ENCODE data around the gene SORBS1.

The SORBS1 gene

GRCh38 chr10:95430231-95430951 lies 130.8 kb downstream of the SORBS1 start:
- peak; percentile 13 for DNase-seq

GRCh38 chr10:95429639-95430038 lies 131.5 kb downstream of the SORBS1 start:
- no peak for DNase-seq

DNA sequence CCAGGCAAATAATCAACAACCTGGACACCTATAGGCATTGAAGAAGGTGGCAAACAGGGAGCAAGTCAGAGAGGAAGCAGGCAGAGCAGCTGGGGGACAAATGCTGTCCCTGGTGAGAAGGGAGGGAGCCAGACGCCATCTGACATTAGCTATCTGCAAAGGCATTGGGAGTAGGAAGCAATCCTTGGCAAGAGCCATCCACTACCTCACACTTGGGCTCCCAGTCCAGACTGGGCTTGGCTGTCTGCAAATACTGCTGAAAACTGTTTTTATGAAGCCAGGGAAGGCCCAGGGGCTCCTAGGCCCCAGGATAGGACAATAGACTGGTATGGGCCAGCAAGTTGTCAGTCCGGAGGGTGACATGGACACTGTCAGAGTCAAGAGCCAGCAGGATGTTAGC lies 132.5 kb downstream of the SORBS1 start:
- DNase-seq, result no peak

DNA sequence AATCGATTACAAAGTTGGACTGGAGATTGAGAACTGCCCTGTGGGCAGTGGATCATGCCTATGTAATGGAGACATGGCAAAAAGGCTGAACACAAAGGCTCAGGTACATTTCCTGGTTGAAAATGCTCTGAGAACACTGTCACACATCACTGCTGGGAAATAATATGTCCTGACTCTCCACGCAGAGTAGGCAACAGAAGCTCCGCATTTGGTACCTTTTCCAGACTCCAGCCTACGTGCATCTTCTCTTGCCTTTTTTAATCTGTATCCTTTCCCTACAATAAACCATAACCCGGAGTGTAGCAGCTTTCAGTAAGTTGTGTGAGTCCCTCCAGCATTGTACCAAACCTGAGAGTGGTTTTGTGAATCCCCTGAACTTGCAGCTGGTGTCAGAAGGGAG lies 134.7 kb downstream of the SORBS1 start:
- DNase-seq, result no peak

- DNase-seq, result no peak
These were observed 135.3 kb downstream of the SORBS1 start for GRCh38 chr10:95425592-95426465.

GRCh38 chr10:95423164-95424005 lies 137.8 kb downstream of the SORBS1 start:
- no peak for DNase-seq

GRCh38 chr10:95422233-95422632 lies 138.9 kb downstream of the SORBS1 start:
- DNase-seq, result no peak

DNA sequence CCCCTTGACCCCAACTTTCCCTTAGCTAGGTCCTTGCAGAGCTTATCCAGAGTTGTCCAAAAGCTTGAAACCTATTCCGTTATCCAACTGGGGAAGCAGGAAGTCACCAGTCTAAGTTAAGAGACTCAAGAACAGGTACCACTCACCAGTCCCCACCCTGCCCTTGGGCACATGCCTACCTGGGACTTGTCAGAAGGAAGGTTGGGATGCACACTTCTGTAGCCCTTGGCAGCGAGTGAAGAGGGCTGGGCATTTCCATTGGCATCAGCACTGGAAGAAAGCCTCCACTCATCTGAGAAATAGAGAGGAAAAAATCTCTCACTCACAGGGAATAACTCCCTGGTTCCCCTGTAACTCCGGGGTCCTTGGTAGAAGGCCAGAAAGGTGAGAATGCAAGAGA lies 139.4 kb downstream of the SORBS1 start:
- DNase-seq, result no peak

DNA sequence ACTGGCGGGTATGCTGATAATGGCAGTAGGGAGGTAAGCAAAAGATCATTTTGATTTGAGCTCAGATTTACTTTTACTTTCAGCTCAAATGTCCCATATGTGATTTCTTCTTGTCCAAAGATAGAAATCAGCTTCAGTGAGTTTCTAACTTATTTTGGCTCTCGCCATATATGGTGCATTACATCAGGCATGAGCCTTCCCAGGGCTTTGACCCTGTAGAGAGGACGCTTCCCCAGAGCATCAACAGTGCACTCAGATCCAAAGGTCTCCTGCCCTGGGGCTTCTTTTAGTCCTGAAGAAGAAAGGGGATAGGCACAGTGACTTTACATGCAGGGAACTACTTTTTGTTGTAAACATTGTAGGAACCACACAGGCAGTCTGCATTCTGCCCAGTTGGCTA lies 141.8 kb downstream of the SORBS1 start:
- no peak for DNase-seq

DNA sequence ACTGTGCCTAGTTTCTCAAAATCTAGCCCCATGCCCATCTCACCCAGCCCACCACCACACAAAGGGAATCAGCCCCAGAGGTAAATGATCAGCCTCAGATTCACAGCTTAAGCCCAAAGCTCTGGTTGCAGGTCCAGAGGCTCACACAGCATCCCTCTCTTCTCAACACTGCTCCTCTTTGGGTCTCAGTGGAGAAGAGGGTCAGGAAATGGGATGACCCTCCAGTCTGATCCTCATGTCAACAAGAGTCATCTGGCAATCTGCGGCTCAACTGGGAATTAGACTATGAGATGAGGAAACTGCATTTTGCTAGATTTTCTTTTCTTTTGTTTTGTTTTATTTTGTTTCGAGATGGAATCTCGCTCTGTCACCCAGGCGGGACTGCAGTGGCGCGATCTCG lies 144.2 kb downstream of the SORBS1 start:
- no peak for DNase-seq

- DNase-seq, result no peak
These were observed 144.9 kb downstream of the SORBS1 start for GRCh38 chr10:95416270-95416669.

DNA sequence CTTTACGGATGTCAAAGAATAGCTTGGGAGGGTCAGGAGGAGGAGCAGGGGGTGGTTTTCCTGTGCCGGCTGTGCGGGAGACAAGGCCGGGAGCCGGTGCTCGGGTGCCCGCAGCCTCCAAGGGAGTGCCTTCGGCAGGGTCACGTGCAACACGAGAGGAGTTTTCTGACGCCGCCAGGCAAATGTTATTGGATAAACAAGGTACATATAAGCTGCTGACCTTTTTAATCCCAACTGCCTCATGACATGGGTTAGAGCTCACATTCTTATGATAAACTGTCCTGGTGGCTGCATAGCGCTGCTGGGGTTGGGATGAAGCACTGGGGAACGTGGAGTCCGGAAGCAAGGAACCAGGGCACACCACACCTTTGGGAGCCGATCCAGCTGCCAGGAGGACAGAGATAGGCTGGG lies 145.5 kb downstream of the SORBS1 start:
- no peak for DNase-seq

DNA sequence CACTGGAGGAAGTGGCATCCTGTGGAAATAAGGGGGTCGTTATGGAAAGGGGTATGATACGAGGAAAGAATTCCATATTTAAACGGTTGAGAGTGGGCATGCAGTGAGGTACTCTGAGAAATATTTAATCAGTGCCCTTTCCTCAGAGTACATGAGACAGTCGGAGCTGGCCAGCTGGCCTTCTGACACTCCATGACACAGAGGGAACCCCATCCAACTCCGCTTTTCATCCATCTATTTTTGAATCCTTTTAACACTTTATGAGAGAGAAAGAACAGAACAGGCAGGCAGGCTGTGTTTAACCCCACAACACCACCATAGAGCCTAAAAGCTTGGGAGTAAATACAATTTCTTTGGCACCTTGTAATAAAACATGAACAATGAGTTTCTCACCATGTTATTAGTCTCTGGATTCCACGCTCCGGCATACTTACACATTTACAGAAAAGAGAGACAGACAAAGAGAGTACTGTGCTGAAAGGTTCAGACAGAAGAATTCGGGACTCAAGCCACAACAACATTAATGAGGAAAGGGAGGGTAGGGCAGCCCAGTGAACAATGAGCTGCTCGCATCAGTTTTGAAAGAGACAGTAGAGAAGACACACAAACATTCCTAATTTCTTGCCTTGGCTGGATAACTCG lies 146.2 kb downstream of the SORBS1 start:
- DNase-seq, result no peak

DNA sequence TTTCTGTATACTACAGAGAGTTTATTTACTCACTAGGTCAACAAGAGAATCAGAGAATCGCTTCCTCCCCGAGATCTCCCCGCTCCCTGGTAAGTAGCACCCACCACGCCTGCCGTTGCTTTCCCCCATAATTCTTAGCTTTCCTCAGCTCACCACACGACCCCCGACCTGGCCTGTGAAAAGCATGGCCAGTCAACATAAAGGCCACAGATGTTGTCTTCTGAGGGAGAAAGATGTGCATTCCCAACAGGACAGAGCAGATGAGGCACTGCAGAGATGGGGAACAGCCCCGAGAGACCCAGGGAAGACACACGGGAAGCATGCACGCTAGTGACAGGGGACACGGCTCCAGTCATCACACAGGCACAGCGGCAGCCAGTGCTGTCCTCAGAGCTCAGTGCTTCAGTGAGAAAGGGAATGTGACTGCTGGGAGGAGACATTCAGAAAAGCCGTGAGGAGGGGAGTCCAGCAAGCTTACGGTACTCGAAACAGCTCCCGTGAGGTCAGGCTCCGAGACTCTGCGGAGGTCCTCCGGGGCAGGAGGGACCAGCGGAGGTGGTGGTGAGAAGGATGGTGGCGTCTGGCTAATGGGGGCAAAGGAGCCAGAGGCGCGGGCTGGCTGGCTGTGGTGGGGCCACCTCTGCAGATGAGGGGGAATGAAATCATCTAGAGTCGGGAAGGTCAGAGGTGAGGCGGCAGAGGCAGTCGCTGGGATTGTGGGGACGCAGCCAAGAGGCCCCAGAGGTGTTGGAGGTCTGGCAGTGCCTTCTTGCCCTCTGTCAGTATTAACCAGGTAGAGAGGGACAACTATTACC lies 146.9 kb downstream of the SORBS1 start:
- no peak for DNase-seq

DNA sequence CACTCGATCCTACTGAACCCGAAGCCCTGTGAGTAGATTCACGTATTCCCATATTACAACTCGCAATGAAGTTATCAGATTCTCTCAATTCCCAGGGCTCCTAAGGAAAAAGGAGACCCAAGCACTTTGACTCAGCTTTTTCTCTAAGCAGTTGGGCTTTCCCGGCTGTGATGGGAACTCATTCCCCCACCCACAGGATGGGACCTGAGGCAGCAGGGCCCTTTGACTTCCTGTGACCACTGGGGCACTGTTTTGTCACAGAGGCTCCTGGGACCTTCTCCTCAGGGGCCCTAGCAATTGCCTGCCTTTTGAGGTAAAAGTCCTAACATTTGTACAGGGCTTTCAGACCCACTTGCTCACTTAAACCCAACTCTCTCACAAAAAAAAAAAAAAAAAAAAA lies 147.6 kb downstream of the SORBS1 start:
- DNase-seq, result no peak

- no peak for DNase-seq
These were observed 149.5 kb downstream of the SORBS1 start for GRCh38 chr10:95411635-95412034.

DNA sequence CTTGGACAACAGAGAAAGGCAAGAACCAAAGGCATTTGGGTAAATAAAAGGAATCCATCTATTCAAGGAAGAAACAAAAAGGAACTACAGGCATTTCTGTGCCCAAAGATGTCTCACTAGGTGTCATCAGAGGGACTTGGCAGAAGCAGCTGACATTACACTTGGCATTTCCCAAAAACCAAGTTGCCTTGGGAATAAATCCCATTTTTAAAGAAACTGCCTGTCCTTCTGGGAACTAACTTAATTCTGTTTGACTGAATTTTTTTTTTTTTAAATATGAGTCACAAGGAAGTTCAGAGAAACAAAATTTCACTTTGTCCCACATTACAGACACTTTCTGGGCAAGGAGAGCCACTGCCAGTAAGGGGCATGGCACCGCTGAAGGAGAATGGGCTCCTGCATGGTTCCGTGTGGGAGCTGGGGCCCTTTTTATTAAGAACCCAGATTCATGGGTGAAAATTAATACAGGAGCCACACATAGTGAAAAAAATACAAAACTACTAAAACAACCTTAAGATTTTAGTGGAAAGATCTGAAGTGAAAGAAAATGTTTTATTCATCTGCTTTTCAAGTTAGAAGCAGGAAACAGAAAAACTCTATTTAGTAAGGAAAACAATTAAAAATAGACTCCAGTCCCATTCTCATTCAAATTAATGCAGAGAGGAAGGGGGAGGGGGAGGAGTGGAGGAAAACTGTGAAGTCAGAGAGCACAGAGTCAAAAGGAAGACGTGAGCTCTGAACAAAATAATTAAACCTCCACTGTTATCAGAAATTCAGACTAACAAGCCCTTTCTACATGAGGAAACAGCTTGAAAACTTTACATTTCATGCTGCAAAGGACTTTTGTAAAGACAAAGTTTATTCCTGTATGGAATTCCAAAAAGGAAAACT lies 151.9 kb downstream of the SORBS1 start:
- no peak for DNase-seq

GRCh38 chr10:95408148-95408960 lies 152.8 kb downstream of the SORBS1 start:
- no peak for DNase-seq

- no peak for DNase-seq
These were observed 153.6 kb downstream of the SORBS1 start for GRCh38 chr10:95407546-95407945.
